C1 segment of cervical spinal cord (tissue), 14 donors: ENCODE data around the gene DAPK2.

ENCODE experiments used
- DNase-seq, 14 donors: peaks; one replicate each; lab custom pipeline; 2025; lab: John Stamatoyannopoulos, UW

Gene DAPK2

GRCh38 chr15:63870487-63871209, 175.6 kb downstream of the DAPK2 start:
- no peak for DNase-seq

GRCh38 chr15:63870043-63870394, 176.3 kb downstream of the DAPK2 start:
- no peak for DNase-seq

GRCh38 chr15:63869371-63870042, 176.8 kb downstream of the DAPK2 start:
- no peak for DNase-seq

GRCh38 chr15:63864186-63864585, 182.1 kb downstream of the DAPK2 start:
- DNase-seq = no peak

GRCh38 chr15:63861946-63862517, 184.3 kb downstream of the DAPK2 start:
- DNase-seq = no peak

GRCh38 chr15:63860555-63860954, 185.7 kb downstream of the DAPK2 start:
- no peak for DNase-seq

- DNase-seq = no peak
These were observed 186.1 kb downstream of the DAPK2 start for GRCh38 chr15:63860155-63860554.

GRCh38 chr15:63858881-63859280, 187.4 kb downstream of the DAPK2 start:
- no peak for DNase-seq

- DNase-seq = no peak
These were observed 187.8 kb downstream of the DAPK2 start for GRCh38 chr15:63858448-63858847.

- DNase-seq = no peak
These were observed 188.8 kb downstream of the DAPK2 start for GRCh38 chr15:63857461-63857856.
